Pons (tissue), 1 donor: ENCODE measurements around the gene ZNF605.
"Not testable (repeated sequence)": the region's sequence is repeated elsewhere in the genome, so short reads cannot be mapped to it uniquely, and the experiment has no call there.

Source experiments
- DNase-seq: peaks from one replicate; pipeline ENCODE4 v3.0.0-alpha.2; 2016; ENCODE audit warnings: low spot score

The ZNF605 gene

GRCh38 chr12:132948146-132949066 is 7.7 kb downstream of the ZNF605 start:
- DNase-seq = no peak

GRCh38 chr12:132946246-132946820 is 9.8 kb downstream of the ZNF605 start:
- no peak for DNase-seq

GRCh38 chr12:132945806-132946205 is 10.3 kb downstream of the ZNF605 start:
- DNase-seq = no peak

GRCh38 chr12:132942611-132943010 is 13.5 kb downstream of the ZNF605 start:
- no peak for DNase-seq

GRCh38 chr12:132941336-132941954 is 14.7 kb downstream of the ZNF605 start:
- no peak for DNase-seq

- no peak for DNase-seq
Measured at GRCh38 chr12:132940071-132940719, 15.9 kb downstream of the ZNF605 start.

- not testable (repeated sequence) for DNase-seq
Measured at GRCh38 chr12:132938807-132939206, 17.3 kb downstream of the ZNF605 start.

GRCh38 chr12:132937476-132937875 is 18.6 kb downstream of the ZNF605 start:
- no peak for DNase-seq

GRCh38 chr12:132936921-132937320 is 19.2 kb downstream of the ZNF605 start:
- not testable (repeated sequence) for DNase-seq

- no peak for DNase-seq
Measured at GRCh38 chr12:132936163-132936562, 19.9 kb downstream of the ZNF605 start.

- DNase-seq = no peak
Measured at GRCh38 chr12:132926415-132926833, 29.7 kb downstream of the ZNF605 start.

- no peak for DNase-seq
Measured at GRCh38 chr12:132925597-132926414, 30.3 kb downstream of the ZNF605 start.

- no peak for DNase-seq
Measured at GRCh38 chr12:132924356-132924755, 31.8 kb downstream of the ZNF605 start.

- no peak for DNase-seq
Measured at GRCh38 chr12:132923356-132923909, 32.7 kb downstream of the ZNF605 start.

- no peak for DNase-seq
Measured at GRCh38 chr12:132922676-132923075, 33.4 kb downstream of the ZNF605 start.

GRCh38 chr12:132921685-132922084 is 34.4 kb downstream of the ZNF605 start:
- no peak for DNase-seq

- DNase-seq = no peak
Measured at GRCh38 chr12:132918680-132919079, 37.4 kb downstream of the ZNF605 start.

GRCh38 chr12:132909030-132909368 is 47.1 kb downstream of the ZNF605 start:
- DNase-seq = no peak

- peak; percentile 99 for DNase-seq
Measured at GRCh38 chr12:132908145-132909029, 47.7 kb downstream of the ZNF605 start.

- not testable (repeated sequence) for DNase-seq
Measured at GRCh38 chr12:132907789-132908144, 48.3 kb downstream of the ZNF605 start.
